HG03060 (cell line): Measurements from ENCODE around the gene ZNF335.
A peak's percentile ranks its signal among the peaks of the same experiment; 100 is the strongest.

Source experiments
- ATAC-seq: cut with Tn5 transposase; IDR thresholded peaks from one replicate; pipeline ENCODE4 v1.9.1; 2021; ENCODE audit warnings: low read depth, moderate number of reproducible peaks; ENCODE audit not compliant: unreplicated experiment

The ZNF335 gene, protein sequence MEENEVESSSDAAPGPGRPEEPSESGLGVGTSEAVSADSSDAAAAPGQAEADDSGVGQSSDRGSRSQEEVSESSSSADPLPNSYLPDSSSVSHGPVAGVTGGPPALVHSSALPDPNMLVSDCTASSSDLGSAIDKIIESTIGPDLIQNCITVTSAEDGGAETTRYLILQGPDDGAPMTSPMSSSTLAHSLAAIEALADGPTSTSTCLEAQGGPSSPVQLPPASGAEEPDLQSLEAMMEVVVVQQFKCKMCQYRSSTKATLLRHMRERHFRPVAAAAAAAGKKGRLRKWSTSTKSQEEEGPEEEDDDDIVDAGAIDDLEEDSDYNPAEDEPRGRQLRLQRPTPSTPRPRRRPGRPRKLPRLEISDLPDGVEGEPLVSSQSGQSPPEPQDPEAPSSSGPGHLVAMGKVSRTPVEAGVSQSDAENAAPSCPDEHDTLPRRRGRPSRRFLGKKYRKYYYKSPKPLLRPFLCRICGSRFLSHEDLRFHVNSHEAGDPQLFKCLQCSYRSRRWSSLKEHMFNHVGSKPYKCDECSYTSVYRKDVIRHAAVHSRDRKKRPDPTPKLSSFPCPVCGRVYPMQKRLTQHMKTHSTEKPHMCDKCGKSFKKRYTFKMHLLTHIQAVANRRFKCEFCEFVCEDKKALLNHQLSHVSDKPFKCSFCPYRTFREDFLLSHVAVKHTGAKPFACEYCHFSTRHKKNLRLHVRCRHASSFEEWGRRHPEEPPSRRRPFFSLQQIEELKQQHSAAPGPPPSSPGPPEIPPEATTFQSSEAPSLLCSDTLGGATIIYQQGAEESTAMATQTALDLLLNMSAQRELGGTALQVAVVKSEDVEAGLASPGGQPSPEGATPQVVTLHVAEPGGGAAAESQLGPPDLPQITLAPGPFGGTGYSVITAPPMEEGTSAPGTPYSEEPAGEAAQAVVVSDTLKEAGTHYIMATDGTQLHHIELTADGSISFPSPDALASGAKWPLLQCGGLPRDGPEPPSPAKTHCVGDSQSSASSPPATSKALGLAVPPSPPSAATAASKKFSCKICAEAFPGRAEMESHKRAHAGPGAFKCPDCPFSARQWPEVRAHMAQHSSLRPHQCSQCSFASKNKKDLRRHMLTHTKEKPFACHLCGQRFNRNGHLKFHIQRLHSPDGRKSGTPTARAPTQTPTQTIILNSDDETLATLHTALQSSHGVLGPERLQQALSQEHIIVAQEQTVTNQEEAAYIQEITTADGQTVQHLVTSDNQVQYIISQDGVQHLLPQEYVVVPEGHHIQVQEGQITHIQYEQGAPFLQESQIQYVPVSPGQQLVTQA (N-terminal part only)

DNA sequence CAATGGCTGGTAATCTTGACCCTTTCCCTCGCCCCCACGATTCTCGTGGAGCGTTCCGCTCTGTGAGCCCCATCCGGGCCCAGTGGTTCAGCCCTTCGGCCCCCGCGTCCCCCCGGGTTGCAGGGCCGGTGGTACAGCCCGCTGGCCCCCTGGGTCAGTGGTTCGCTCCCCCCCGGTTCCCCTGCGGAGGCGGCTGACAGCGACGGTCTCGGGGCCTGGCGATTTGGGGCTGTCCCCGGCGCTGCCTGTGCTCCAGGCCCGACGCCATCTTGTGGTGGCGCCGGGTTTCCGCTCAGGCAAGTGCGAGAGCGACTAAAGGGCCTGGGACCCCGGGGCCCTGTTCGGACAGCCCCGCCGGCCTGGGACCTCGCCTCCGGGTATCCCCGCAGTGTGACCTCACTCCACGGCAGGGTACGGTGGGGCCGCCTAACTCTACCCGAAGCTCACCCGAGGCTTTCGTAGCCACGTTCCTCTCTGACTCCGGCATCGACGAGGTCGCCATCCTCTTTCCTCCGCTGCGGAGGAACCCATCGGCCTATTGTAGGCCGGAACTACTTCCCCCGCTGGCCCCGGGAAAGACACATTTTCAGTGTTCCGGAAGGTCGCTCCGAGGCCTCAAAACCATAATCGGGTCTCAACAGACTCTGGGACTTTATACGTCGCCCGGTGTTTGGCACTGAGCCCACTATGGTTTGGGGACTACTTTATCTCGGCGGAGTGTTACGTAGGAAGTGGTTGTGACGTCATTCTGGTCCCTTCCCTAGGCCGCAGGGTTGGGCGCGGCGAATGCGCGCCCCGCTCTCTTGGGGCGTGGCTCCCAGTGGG, at the start of gene ZNF335:
Gene ZNF335, minus strand, starts transcription at position 529 of the 825 bp plus-strand sequence. CDS start 793 bp downstream, outside the sequence.
- ATAC-seq = peak; percentile 47

DNA sequence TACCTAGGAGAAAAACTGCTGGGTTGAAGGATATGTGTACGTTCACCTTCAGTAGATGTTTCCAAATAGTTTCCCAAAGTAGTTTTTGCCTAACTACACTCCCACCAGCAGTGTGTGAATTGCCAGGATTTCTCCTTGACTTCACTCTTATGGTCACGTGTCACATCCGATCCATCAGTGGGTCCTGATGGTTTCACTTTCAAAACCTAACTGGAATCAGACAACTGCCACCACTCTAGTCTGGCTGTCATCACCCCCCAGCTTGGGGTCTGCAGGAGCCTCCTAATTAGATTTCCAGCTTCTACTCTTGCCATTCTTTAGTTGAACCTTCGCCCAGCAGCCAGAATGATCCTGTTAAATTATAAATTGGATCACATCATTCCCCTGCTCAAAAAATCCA, 48.6 kb upstream of the ZNF335 start:
- no peak for ATAC-seq

DNA sequence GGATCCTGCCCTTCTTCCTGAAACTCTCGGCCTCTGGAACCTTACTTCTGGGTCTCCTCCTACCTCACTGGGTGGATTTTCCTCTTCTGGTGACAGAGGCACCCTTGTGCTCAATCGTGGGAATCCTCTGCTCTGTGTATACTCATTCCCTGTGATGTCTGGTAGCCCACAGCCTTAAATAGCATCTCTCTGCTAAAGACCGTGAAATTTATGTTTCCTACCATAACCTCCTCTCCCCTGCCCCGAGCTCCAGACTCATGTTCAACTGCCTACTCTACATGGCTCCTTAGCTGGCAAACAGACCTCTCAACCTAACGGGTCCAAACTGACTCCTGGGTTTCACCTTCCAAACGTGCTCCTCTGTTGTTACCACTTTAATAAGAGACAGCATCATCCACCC, 46.6 kb upstream of the ZNF335 start:
- ATAC-seq = no peak

DNA sequence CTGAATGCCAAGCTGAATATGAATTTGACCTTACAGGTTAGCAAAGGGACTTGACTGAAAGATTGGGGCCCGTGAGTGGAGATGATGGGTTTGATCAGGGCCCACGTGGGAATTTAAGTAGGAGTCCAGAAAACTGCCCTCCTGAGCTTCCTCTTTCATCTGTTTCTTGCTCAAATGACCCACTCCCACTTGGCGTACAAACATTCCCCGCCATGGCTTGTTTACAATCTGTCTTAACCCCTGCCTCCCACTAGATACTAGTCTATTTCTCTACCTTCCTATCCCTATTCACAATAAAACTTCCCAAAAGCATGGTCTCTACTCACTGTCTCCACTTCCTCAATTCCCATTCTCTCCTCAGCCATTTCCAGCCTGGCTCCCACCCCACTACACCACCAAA, 46.1 kb upstream of the ZNF335 start:
- ATAC-seq = no peak

DNA sequence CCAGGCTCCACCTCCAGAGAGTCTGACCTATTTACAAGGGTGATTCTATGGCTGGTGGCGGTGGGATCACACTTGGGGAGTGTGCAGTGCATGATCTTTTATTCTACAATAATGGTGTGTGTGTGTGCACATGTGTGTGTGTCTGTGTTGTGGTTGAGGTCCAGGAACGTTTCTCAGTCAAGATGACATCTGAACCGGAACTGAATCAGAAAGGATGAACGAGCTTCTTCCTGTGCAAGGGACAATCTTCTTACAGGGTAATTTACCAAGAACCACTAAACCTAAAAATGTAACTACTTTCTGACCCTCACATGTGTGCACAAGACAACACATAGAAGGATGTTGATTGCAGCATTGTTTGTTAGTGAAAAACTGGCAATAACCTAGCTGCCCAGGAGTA, 45.3 kb upstream of the ZNF335 start:
- no peak for ATAC-seq

DNA sequence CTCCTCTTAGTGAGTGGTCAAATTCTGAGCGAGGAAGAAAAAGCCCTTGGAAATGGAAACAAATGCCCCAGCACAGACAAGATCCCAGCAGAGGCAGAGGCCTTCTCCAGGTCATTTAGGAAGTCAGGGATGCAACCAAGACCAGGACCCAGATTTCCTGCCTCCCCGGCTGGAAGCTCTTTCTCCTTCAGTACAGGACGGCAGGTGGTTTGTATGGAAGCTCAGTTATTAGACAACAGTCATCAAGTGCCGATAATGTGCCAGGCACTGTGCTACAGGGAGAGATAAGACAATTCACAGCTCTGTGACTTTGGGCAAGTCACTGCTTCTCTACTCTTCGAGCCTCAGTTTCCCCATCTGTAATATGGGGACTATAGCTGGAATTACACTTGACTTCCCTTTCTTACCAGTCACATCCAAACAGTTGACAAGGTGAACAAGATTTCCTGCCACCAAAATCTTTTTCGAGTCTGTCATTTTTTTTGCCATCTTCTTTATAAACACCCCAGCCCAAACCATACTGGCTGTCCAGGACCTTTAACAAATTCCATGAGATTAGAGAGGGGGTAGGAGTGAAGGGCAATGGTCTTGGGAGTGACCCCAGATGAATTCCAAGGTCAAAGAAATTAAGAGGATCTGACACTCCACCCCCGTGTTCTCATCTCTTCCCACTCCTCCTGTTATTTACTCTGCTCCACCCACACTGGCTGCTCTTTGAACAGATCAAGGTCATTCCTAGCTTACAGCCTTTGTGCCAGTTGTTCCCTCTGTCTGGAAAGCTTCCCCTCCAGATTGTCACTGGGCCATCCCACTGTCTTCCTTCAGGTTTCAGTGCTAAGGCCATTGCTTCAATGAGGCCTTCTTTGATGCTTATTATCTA, 42.8 kb upstream of the ZNF335 start:
- no peak for ATAC-seq

DNA sequence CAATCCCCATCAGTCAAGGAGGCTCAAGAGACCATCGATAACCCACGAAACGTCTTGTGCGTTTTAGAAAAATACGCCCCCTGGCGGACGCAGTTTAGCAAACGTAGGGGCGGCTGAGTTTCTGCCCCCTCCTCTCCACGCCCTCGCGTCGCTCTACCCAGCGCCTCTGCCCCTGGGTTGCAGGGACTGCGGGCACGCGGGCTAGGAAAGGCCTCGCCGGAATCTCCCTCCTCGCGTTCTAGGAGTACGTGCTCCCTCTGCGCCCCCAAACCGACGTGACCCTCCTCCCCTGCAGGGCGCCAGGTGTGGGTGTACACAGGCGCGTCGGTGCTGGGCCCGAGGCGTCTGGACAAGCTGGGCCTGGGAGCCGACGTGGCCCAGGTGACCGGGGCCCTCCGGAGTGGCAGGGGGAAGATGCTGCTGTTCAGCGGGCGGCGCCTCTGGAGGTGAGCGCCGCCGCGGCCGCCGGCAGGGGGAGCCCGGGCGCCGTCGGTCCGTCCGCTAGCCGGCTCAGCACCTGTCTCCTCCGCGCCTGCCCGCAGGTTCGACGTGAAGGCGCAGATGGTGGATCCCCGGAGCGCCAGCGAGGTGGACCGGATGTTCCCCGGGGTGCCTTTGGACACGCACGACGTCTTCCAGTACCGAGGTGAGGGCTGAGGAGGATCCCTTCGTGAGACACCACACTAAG, 42.0 kb upstream of the ZNF335 start:
- no peak for ATAC-seq

DNA sequence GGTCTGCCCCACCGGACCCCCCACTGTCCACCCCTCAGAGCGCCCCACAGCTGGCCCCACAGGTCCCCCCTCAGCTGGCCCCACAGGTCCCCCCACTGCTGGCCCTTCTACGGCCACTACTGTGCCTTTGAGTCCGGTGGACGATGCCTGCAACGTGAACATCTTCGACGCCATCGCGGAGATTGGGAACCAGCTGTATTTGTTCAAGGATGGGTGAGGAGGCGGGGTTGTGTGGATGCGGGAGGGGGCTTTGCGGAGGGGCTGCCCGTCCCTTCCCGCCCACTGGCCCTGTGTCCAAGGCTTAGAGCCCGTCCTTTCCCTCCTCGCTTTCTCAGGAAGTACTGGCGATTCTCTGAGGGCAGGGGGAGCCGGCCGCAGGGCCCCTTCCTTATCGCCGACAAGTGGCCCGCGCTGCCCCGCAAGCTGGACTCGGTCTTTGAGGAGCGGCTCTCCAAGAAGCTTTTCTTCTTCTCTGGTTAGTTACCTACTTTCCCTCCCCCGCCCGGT, 41.4 kb upstream of the ZNF335 start:
- ATAC-seq = no peak

DNA sequence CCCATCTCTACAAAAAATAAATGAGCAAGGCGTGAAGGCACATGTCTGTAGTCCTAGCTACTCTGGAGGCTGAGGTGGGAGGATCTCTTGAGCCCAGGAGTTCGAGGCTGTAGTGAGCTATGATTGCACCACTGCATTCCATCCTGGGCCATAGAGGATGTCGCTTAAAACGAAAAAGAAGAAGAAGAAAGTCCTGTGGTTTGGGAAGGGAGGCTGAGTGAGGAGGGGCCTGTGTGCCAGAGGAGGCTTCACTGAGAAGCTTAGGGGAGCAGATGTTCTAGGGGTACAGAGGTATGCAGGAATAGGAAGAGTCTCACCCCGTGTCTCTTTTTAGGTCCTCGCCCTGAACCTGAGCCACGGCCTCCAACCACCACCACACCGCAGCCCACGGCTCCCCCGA, 40.9 kb upstream of the ZNF335 start:
- no peak for ATAC-seq

DNA sequence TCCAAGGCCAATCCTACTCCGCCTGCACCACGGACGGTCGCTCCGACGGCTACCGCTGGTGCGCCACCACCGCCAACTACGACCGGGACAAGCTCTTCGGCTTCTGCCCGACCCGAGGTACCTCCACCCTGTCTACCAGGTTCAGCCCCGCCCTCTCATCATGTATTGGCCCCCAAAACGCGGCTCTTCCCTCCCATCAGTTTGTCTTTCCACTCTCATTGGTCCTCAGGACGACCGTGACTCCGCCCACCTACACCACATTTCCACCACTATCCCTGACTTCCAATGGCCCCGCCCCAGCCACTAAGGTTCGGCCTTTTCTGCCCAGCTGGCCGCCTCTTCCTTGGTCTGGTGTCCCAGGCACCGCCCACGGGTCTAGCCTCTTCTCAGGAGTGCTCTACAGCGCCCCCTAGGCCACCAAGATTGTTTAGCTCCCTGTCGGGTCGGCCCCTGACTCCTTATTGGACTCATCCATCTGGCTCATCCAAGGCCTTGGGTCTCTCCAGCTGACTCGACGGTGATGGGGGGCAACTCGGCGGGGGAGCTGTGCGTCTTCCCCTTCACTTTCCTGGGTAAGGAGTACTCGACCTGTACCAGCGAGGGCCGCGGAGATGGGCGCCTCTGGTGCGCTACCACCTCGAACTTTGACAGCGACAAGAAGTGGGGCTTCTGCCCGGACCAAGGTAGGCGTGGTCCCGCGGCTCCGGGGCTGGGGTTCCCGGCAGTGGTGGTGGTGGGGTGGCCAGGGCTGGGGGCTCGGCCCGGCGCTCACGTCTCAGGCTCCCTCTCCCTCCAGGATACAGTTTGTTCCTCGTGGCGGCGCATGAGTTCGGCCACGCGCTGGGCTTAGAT, 39.9 kb upstream of the ZNF335 start:
- ATAC-seq = no peak

DNA sequence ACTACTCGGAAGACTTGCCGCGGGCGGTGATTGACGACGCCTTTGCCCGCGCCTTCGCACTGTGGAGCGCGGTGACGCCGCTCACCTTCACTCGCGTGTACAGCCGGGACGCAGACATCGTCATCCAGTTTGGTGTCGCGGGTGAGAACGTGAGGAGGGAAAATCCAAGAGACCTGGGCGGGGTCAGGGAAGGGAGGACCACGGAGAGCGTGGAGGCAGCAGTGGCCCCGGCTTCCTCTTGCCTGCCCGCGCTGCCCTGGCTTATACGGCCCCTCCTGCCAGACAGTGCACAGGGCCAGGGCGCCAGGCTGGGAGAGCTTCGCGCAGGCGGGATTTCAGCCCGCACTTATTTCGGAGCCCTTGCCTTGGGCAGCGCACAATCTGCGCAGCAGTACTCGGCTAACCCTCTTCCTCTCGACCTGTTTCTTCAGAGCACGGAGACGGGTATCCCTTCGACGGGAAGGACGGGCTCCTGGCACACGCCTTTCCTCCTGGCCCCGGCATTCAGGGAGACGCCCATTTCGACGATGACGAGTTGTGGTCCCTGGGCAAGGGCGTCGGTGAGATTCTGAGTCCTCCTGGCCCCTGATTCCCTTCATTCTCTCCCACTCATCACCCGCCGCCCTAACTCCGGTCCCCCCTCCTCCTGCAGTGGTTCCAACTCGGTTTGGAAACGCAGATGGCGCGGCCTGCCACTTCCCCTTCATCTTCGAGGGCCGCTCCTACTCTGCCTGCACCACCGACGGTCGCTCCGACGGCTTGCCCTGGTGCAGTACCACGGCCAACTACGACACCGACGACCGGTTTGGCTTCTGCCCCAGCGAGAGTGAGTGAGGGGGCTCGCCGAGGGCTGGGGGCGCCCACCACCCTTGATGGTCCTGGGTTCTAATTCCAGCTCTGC, 38.7 kb upstream of the ZNF335 start:
- ATAC-seq = no peak

DNA sequence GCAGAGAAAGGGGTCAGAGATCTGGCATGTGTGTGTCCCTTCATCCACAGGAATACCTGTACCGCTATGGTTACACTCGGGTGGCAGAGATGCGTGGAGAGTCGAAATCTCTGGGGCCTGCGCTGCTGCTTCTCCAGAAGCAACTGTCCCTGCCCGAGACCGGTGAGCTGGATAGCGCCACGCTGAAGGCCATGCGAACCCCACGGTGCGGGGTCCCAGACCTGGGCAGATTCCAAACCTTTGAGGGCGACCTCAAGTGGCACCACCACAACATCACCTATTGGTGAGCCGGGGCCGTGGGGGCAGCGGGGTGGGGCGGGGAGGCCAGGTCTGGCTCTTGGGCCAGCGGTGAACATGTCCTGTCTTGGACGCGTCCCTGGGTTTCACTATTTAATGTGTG, 37.8 kb upstream of the ZNF335 start:
- ATAC-seq = no peak

DNA sequence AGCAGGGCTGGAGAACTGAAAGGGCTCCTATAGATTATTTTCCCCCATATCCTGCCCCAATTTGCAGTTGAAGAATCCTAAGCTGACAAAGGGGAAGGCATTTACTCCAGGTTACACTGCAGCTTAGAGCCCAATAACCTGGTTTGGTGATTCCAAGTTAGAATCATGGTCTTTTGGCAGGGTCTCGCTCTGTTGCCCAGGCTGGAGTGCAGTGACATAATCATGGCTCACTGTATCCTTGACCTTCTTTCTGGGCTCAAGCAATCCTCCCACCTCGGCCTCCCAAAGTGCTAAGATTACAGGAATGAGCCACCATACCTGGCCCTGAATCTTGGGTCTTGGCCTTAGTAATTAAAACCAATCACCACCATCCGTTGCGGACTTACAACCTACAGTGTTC, 35.7 kb upstream of the ZNF335 start:
- ATAC-seq = no peak

DNA sequence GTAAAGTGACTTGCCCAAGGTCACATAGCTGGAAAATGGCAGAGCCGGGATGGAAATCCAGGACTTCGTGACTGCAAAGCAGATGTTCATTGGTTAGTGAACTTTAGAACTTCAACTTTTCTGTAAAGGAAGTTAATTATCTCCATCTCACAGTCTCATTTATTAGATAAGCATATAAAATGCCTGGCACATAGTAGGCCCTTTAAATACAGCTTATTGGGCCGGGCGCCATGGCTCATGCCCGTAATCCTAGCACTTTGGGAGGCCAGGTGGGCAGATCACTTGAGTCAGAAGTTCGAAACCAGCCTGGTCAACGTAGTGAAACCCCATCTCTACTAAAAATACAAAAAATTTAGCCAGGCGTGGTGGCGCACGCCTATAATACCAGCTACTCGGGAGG, 35.0 kb upstream of the ZNF335 start:
- ATAC-seq = no peak

DNA sequence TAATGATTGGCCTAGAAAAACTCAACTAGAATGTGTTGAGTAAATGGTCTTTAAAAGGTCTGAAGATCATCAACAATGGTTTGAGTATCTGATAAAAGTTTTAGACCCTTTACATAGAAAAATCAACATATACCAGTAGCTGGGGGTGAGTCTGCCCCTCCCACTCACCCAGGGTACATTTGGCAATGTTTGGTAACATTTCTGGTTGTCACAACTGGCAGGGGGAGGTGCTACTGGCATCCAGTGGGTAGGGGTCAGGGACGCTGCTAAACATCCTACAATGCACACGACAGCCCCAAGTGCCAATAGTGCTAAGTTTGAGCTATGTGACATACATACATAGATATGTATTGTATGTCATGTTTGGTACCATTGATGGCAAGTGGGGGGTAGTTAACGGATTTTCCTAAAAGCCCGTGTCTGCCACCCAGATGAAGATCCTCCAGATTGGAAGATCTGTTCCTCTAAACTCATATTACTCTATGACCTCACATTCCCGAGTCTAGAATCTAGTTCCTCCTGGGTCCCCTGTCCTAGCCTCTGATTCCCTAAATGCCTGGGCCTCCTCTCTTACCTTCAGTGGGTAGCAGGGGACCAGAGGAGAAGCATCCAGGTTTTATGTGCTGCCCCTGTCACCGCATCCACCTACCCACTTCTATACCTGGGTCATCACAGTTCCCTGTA, 34.2 kb upstream of the ZNF335 start:
- no peak for ATAC-seq
